Mesendoderm (in vitro differentiated cells): ENCODE measurements around the gene TRAIP.
A peak's percentile ranks its signal among the peaks of the same experiment; 100 is the strongest.

Source experiments
- DNase-seq: peaks from one replicate; pipeline ENCODE4 v3.0.0; 2013
- H2AK5ac ChIP-seq: 2 replicates; pipeline ENCODE4 v1.6.1; 2013; ENCODE audit warnings: low read length, inconsistent platforms
- H2BK120ac ChIP-seq: 2 replicates; pipeline ENCODE4 v1.6.1; 2013; ENCODE audit warnings: low read depth, mild to moderate bottlenecking, low read length, moderate library complexity, mixed read lengths
- H2BK15ac ChIP-seq: replicated peaks from 2 replicates; pipeline ENCODE4 v1.6.1; 2013; ENCODE audit warnings: low read depth, mild to moderate bottlenecking, moderate library complexity
- H2BK5ac ChIP-seq: 2 replicates; pipeline ENCODE4 v1.6.1; 2013; ENCODE audit warnings: low read length, inconsistent platforms
- H3K18ac ChIP-seq: 2 replicates; pipeline ENCODE4 v1.6.1; 2013; ENCODE audit warnings: mild to moderate bottlenecking, low read length, mixed read lengths
- H3K23ac ChIP-seq: one replicate; pipeline ENCODE4 v1.6.1; 2013; ENCODE audit warnings: low read length
- H3K27ac ChIP-seq: 2 replicates; pipeline ENCODE4 v1.5.1; 2013; ENCODE audit warnings: low read depth, mild to moderate bottlenecking, inconsistent platforms, low read length, moderate library complexity
- H3K27me3 ChIP-seq: 2 replicates; pipeline ENCODE4 v1.6.1; 2013; ENCODE audit warnings: low read length, control low read depth, mild to moderate bottlenecking, inconsistent platforms; ENCODE audit not compliant: insufficient read depth, poor library complexity
- H3K36me3 ChIP-seq: 2 replicates; pipeline ENCODE4 v1.6.1; 2013; ENCODE audit warnings: low read length, inconsistent platforms; ENCODE audit not compliant: control insufficient read depth, insufficient read depth
- H3K4ac ChIP-seq: one replicate; pipeline ENCODE4 v1.6.1; 2013; ENCODE audit warnings: low read depth, mild to moderate bottlenecking, low read length, moderate library complexity
- H3K4me1 ChIP-seq: 2 replicates; pipeline ENCODE4 v1.6.1; 2013; ENCODE audit warnings: low read depth, low read length, inconsistent platforms; ENCODE audit not compliant: control insufficient read depth
- H3K4me2 ChIP-seq: 2 replicates; pipeline ENCODE4 v1.6.1; 2013; ENCODE audit warnings: low read length
- H3K4me3 ChIP-seq: 2 replicates; pipeline ENCODE4 v1.5.1; 2013; ENCODE audit warnings: mild to moderate bottlenecking, low read length
- H3K56ac ChIP-seq: one replicate; pipeline ENCODE4 v1.6.1; 2013; ENCODE audit warnings: low read length
- H3K79me1 ChIP-seq: 2 replicates; pipeline ENCODE4 v1.6.1; 2013; ENCODE audit warnings: low read length, inconsistent platforms
- H3K79me2 ChIP-seq: 2 replicates; pipeline ENCODE4 v1.6.1; 2013; ENCODE audit warnings: mild to moderate bottlenecking, low read length; ENCODE audit not compliant: control insufficient read depth, insufficient read depth
- H3K9ac ChIP-seq: 2 replicates; pipeline ENCODE4 v1.6.1; 2013; ENCODE audit warnings: low read length, inconsistent platforms
- H4K5ac ChIP-seq: one replicate; pipeline ENCODE4 v1.6.1; 2013; ENCODE audit warnings: low read length
- H4K8ac ChIP-seq: one replicate; pipeline ENCODE4 v1.6.1; 2013; ENCODE audit warnings: low read depth, mild to moderate bottlenecking, control low read depth, low read length, moderate library complexity
- WGBS: extraction: QIAGEN DNeasy Blood & Tissue Kit; methylation state at CpG from one replicate; pipeline ENCODE4 v1.1.7; 2013; ENCODE audit warnings: low lambda C conversion rate, missing lambda C conversion rate; ENCODE audit not compliant: insufficient coverage; ENCODE audit errors: extremely low coverage; 5-methylcytosine and 5-hydroxymethylcytosine counted together

The TRAIP gene

GRCh38 chr3:49812916-49813496, 43.4 kb downstream of the TRAIP start:
- Histone ChIP-seq H3K36me3 (no peaks in the 10 kb centered on the region), H3K27ac (no peak overlapping the region), H3K4me2 (no peak overlapping the region)

GRCh38 chr3:49807431-49808114, 48.8 kb downstream of the TRAIP start:
- no peak overlapping the region for H3K9ac ChIP-seq
- no peaks in the 10 kb centered on the region for H3K79me2 ChIP-seq
- no peak overlapping the region for H3K4me2 ChIP-seq
- peaks cover 8% of the 10 kb centered on the region for H3K4me1 ChIP-seq
- H4K8ac ChIP-seq: no peak overlapping the region
- no peak overlapping the region for H2BK5ac ChIP-seq
- no peak overlapping the region for H3K4ac ChIP-seq
- H2AK5ac ChIP-seq: no peak overlapping the region
- no peak overlapping the region for H3K4me3 ChIP-seq
- H3K23ac ChIP-seq: no peak overlapping the region
- WGBS: no CpG with 5 or more reads among the region's 13 CpGs
- no peaks in the 10 kb centered on the region for H3K36me3 ChIP-seq
- H2BK15ac ChIP-seq: no peak overlapping the region
- H3K79me1 ChIP-seq: no peaks in the 10 kb centered on the region
- no peak overlapping the region for H2BK120ac ChIP-seq
- H3K18ac ChIP-seq: no peak overlapping the region
- no peak overlapping the region for H4K5ac ChIP-seq
- no peak overlapping the region for H3K56ac ChIP-seq
- H3K27me3 ChIP-seq: no peaks in the 10 kb centered on the region
- no peak overlapping the region for H3K27ac ChIP-seq
- DNase-seq: no peak

More at GRCh38 chr3:49812916-49813496, 43.4 kb downstream of the TRAIP start:
- no peak overlapping the region for H3K9ac ChIP-seq
- no peak overlapping the region for H2BK120ac ChIP-seq
- no peak overlapping the region for H3K4ac ChIP-seq
- no peak overlapping the region for H4K5ac ChIP-seq
- H3K79me2 ChIP-seq: no peaks in the 10 kb centered on the region
- no peak overlapping the region for H3K23ac ChIP-seq
- no peak overlapping the region for H2BK5ac ChIP-seq
- H3K18ac ChIP-seq: no peak overlapping the region
- WGBS: no CpG with 5 or more reads among the region's 9 CpGs
- no peaks in the 10 kb centered on the region for H3K27me3 ChIP-seq
- no peak overlapping the region for H2AK5ac ChIP-seq
- no peaks in the 10 kb centered on the region for H3K79me1 ChIP-seq
- H3K4me3 ChIP-seq: no peak overlapping the region
- no peak for DNase-seq
- no peak overlapping the region for H2BK15ac ChIP-seq
- H3K4me1 ChIP-seq: no peaks in the 10 kb centered on the region
- H3K56ac ChIP-seq: no peak overlapping the region
- H4K8ac ChIP-seq: no peak overlapping the region

- no peak overlapping the region for H2BK15ac ChIP-seq
- H3K27ac ChIP-seq: no peak overlapping the region
- H3K56ac ChIP-seq: peak overlapping the region; percentile 67
- no peaks in the 10 kb centered on the region for H3K36me3 ChIP-seq
- peaks cover 8% of the 10 kb centered on the region for H3K4me1 ChIP-seq
- no peak overlapping the region for H4K5ac ChIP-seq
- H3K79me2 ChIP-seq: no peaks in the 10 kb centered on the region
- H4K8ac ChIP-seq: no peak overlapping the region
- H3K9ac ChIP-seq: peak overlapping the region; percentile 13
- H2BK120ac ChIP-seq: no peak overlapping the region
- H3K79me1 ChIP-seq: no peaks in the 10 kb centered on the region
- no peak overlapping the region for H3K4me3 ChIP-seq
- no peak overlapping the region for H3K18ac ChIP-seq
- H3K4me2 ChIP-seq: no peak overlapping the region
- H2AK5ac ChIP-seq: peak overlapping the region; percentile 97
- no peaks in the 10 kb centered on the region for H3K27me3 ChIP-seq
- H3K23ac ChIP-seq: no peak overlapping the region
- no CpG with 5 or more reads among the region's 2 CpGs for WGBS
- no peak overlapping the region for H3K4ac ChIP-seq
- H2BK5ac ChIP-seq: peak overlapping the region; percentile 68
- DNase-seq: no peak
These were observed 49.5 kb downstream of the TRAIP start for GRCh38 chr3:49806850-49807249.

GRCh38 chr3:49805897-49806701, 50.3 kb downstream of the TRAIP start:
- H4K5ac ChIP-seq: no peak overlapping the region
- H3K4me2 ChIP-seq: no peak overlapping the region
- H2AK5ac ChIP-seq: peak overlapping the region; percentile 97
- H4K8ac ChIP-seq: no peak overlapping the region
- no peak overlapping the region for H3K27ac ChIP-seq
- H2BK15ac ChIP-seq: no peak overlapping the region
- no peaks in the 10 kb centered on the region for H3K79me2 ChIP-seq
- H3K18ac ChIP-seq: peak overlapping the region; percentile 11
- peak; percentile 64 for DNase-seq
- peak overlapping the region; percentile 13 for H3K9ac ChIP-seq
- H3K56ac ChIP-seq: peak overlapping the region; percentile 67
- H3K36me3 ChIP-seq: no peaks in the 10 kb centered on the region
- H3K4me3 ChIP-seq: no peak overlapping the region
- H3K4ac ChIP-seq: no peak overlapping the region
- H2BK5ac ChIP-seq: no peak overlapping the region
- H2BK120ac ChIP-seq: peak overlapping the region; percentile 19
- no CpG with 5 or more reads among the region's 11 CpGs for WGBS
- peaks cover 8% of the 10 kb centered on the region for H3K4me1 ChIP-seq
- no peaks in the 10 kb centered on the region for H3K79me1 ChIP-seq
- H3K27me3 ChIP-seq: no peaks in the 10 kb centered on the region
- no peak overlapping the region for H3K23ac ChIP-seq

GRCh38 chr3:49805367-49805782, 51.0 kb downstream of the TRAIP start:
- H3K9ac ChIP-seq: no peak overlapping the region
- H2AK5ac ChIP-seq: no peak overlapping the region
- no peak overlapping the region for H3K23ac ChIP-seq
- DNase-seq: no peak
- no peaks in the 10 kb centered on the region for H3K36me3 ChIP-seq
- WGBS: no CpG with 5 or more reads among the region's 3 CpGs
- H4K5ac ChIP-seq: no peak overlapping the region
- H3K56ac ChIP-seq: peak overlapping the region; percentile 50
- no peak overlapping the region for H3K18ac ChIP-seq
- no peak overlapping the region for H3K27ac ChIP-seq
- H2BK120ac ChIP-seq: peak overlapping the region; percentile 19
- H3K4me3 ChIP-seq: no peak overlapping the region
- no peaks in the 10 kb centered on the region for H3K79me2 ChIP-seq
- H2BK5ac ChIP-seq: no peak overlapping the region
- no peak overlapping the region for H4K8ac ChIP-seq
- H3K4me1 ChIP-seq: peaks cover 8% of the 10 kb centered on the region
- no peaks in the 10 kb centered on the region for H3K79me1 ChIP-seq
- no peak overlapping the region for H3K4me2 ChIP-seq
- no peak overlapping the region for H3K4ac ChIP-seq
- H2BK15ac ChIP-seq: no peak overlapping the region
- no peaks in the 10 kb centered on the region for H3K27me3 ChIP-seq
